T1000 (cell line): ENCODE data around the gene ARAP2.

Experiments used
- DNase-seq: peaks from one replicate; lab custom pipeline; 2025; ENCODE audit warnings: mixed read lengths; lab: John Stamatoyannopoulos, UW

The ARAP2 gene

DNA sequence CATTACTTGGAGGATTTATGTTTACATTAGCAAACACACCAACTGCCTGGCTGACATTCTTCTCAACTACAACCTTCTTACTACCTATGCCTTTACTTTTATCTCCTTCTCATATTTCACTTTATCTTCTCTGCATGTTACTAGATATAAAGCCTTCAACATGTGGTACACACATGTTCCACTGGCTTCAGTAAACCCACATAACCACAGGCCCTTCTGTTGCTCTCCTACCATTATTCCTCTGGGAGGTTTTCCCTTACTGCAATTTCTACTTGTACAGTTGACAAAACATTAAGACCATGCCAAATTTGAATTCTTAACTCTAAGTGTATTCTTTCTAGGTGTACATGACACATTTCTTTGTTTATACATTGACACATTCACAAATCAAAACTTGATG, 133.1 kb downstream of the ARAP2 start:
- no peak for DNase-seq

GRCh38 chr4:36099509-36099908, 144.8 kb downstream of the ARAP2 start:
- DNase-seq, result no peak

DNA sequence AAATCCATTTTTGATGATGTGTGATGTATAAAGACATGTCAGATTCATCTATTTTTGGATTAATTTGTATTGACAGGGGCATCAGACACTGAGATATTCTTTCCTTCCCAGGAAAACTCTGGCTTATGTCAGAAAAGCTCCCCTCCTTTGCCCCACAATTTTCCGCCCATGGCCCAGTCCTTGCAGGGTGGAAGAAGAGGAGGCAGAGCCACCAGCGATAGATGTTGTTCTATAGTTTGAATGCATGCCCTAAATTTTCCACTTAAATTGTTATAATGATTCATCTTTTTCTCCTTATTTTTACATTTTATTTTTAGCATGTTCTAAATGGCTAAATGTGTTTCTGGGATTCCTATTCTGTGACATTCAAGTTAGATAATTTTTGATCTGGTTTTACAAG, 149.3 kb downstream of the ARAP2 start:
- no peak for DNase-seq

DNA sequence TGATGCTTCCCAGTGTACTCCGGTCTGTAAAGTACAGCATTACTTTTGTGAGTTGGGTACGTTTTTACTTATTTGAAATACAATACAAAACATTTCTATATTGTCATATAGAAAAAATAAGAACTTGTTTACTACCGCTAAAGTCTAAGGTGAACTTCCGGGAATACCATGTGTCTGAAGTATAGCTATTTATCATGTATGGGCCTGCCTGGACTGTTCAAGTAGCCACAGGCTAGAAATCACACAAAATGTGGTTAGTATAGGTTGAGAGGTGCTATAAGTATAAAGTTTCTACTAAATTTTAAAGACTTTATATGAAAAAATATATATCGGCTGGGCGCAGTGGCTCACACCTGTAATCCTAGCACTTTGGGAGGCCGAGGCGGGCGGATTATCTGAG, 152.3 kb downstream of the ARAP2 start:
- no peak for DNase-seq

GRCh38 chr4:36088542-36088941, 155.8 kb downstream of the ARAP2 start:
- no peak for DNase-seq

- DNase-seq, result no peak
Measured at GRCh38 chr4:36086261-36086786, 158.0 kb downstream of the ARAP2 start.

GRCh38 chr4:36082817-36083216, 161.5 kb downstream of the ARAP2 start:
- no peak for DNase-seq

DNA sequence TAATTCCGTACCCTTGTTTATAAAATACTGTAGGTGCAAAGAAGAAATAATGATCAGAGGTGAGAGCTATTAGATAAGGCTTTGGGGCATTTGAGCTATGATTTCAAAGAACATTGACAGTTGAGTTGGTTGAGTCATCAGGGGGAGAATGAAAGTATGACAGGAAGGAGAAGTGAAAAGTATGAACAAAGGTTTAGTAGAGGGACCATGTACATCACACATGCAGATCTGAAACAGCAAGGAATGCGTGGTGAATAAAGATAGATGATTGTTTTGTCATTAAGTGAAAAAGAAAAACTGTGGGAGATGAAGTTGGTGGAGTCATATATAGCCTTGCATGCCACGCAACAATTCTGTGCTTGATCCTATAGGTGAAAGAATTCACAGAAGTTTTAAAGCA, 163.1 kb downstream of the ARAP2 start:
- DNase-seq, result no peak

GRCh38 chr4:36079666-36080065, 164.6 kb downstream of the ARAP2 start:
- no peak for DNase-seq

DNA sequence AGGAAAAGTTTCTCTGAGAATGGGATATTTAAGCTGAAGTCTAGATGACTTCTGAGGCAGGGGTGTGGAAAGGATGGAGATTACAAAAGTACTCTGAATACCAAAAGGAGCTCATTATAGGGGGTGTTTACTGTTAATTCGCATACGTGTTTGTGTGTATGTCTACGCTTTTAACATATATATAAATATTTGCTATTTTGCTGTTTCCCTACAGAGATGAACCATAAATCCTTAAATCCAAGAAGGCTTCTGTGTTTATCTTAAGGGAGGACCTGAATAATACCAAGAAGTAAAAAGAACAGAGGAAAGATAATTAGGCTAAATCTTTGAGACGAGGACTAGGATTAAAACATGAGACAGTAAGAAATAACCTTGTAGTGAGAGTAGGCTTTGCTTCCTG, 166.0 kb downstream of the ARAP2 start:
- DNase-seq, result no peak

DNA sequence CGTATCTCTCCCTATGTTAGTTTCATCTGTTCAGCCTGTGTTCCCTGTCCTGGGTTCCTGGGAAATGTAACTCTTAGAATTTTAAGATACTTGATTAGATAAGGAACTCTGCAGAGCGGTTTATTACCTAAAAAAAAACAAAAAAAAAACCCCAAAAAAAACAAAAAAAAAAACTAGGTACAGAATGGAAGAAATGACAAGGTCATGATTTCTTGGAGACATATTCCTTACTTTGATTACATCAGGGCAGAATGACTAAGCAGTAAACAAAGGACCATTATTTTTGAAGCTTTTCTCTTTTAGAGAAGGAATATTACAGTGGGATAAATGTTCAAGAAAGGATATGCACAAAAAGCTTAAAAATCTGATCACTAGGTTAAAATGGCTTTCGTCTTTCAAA, 171.8 kb downstream of the ARAP2 start:
- no peak for DNase-seq

- DNase-seq, result no peak
Measured at GRCh38 chr4:36067116-36067515, 177.2 kb downstream of the ARAP2 start.

GRCh38 chr4:36065274-36065871, 178.9 kb downstream of the ARAP2 start:
- DNase-seq, result no peak

DNA sequence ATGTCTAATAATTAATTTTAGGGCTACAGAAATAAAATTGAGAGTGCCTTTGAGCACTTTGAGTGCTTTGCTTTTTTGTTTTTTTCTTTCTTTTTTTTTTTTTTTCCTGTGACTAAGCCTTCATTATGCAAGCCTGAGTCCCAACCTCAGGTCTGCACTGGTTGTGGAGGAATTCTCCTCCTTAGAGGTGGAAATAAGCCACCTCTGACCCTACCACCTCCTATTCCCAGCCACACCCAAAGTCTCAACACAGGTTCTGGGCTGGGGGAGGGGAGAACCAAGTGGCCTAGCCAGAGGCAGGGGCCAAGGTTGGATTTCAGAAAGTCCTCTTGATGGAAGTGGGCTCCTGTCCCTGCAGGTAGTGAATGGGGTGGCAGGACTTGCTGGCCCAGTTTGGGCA, 180.2 kb downstream of the ARAP2 start:
- DNase-seq, result no peak

- no peak for DNase-seq
Measured at GRCh38 chr4:36056136-36056535, 188.2 kb downstream of the ARAP2 start.

DNA sequence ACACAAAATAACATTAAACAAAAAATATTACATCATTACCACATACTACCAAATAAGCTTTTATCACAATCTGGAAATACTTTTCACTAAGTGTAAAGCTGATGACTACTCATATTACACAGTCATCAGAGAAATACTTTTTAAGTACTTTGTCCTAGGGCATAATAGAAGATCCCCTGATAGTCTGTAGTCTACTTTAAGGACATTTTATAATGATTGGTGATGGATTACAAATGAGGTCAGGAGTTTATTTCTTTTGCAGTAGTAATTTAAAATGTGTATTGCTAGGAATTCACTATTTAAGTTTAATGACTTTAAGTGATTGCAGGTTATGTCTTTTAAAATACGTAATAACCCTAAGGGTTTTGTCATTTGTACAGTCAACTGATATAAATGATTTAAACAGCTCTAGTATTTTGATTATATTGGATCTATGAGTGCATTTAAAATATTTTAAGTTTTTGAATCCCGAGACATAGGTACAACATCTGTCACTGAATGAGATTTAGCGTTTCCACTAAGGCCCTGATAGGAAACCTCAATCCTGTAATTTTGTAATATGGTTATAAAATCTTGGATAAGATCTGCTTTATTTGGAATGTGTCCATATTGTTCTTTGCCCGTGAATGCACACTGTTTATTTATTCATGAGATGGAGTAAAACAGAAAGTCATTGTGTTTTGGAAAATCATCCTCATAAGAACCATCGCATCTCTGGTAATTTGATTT, 189.5 kb downstream of the ARAP2 start:
- no peak for DNase-seq

DNA sequence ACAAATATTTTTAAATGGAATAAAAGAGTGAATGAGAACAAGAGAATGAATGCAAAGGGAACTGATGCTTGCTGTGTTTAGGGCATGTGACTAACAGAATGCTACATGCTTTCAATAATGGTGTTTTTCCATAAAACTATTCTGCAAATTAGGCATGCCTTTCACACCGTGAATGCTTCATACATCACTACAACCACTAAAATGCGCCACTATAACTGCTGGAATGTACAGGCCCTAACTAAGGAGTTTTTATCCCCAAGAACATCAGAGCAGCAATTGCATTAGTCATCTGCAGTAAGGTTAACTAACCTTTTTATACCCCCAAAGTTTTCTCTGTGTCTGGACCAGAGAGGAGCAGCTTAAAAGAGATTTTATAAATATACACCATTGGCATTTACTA, 190.4 kb downstream of the ARAP2 start:
- no peak for DNase-seq

- no peak for DNase-seq
Measured at GRCh38 chr4:36051634-36052033, 192.7 kb downstream of the ARAP2 start.

GRCh38 chr4:36046026-36046425, 198.3 kb downstream of the ARAP2 start:
- DNase-seq, result no peak

GRCh38 chr4:36043901-36044300, 200.4 kb downstream of the ARAP2 start:
- DNase-seq, result no peak

GRCh38 chr4:36043241-36043640, 201.1 kb downstream of the ARAP2 start:
- DNase-seq, result no peak

DNA sequence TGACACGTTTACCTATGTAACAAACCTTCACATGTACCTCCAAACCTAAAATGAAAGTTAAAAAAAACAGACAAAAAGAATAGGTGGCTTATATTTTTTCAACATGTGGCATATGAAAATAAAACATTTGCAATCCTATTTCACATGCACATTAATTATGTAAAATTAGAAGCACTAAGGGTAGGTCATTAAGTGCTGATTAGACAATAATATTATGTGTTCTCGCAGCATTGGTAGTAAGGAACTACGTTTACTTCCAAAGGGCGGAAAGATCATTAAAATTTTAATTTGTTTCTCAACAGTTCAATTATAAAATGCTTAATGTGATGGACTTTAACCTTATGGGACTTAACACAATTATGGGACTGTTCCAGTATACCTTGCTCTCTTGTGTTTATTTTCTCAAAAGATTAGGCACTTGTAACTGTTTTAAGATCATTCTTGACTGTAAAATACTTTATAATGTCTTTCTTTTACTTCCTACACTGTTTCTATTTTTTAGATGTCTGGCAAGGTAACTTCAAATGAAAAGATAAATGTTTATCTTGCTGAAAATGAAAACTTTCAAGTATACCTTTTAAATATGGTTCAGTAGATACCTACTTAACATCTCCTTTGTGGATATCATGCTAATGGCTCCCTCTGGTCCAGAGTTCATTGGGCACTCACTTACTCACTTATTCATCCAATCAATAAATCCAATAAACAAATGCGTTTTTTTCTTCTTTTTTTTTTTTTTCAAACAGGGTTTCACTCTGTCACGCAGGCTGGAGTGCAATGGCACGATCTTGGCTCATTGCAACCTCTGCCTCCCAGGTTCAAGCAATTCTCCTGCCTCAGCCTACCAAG, 202.0 kb downstream of the ARAP2 start:
- DNase-seq, result no peak

DNA sequence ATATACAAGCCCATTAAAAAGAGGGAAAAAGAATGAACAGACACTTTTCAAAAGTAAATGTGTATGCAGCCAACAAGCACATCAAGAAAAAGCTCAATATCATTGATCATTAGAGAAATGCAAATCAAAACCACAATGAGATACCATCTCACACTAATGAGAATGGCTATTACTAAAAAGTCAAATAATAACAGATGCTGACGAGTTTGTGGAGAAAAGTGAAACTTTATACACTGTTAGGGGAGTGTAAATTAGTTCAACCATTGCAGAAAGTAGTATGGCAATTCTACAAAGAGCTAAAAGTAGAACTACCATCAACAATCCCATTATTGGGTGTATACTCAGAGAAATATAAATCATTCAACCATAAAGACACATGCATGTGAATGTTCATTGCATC, 203.0 kb downstream of the ARAP2 start:
- DNase-seq, result no peak
